CD14-positive monocyte (primary cell): Measurements from ENCODE around the gene RDH14. TPM values are rescaled to one million over a fixed set of nuclear protein-coding genes. Genes with fewer than 3 reads are reported as not detected.

Experiments
- DNase-seq, 3 donors: peaks; one replicate each; pipeline ENCODE4 v3.0.0-alpha.2; 2011 to 2022
- H2AFZ ChIP-seq: 2 replicates; pipeline ENCODE4 v1.6.0; 2012; ENCODE audit warnings: mild to moderate bottlenecking, low read depth, low read length, inconsistent platforms; ENCODE audit not compliant: insufficient read depth, poor library complexity, severe bottlenecking
- H3K27ac ChIP-seq, 2 donors: 1 replicate in 1 of 2; 2 replicates in 1 of 2; pipeline ENCODE4 v1.5.1; 2012 to 2013; ENCODE audit warnings: low read length in 2 of 2, control low read depth in 1 of 2, inconsistent platforms in 1 of 2, low read depth in 1 of 2, mild to moderate bottlenecking in 1 of 2
- H3K27me3 ChIP-seq, 2 donors: one replicate each; pipeline versions ENCODE4 v1.6.0 to v1.6.1; 2011 to 2013; ENCODE audit warnings: low read length in 2 of 2; ENCODE audit not compliant: control insufficient read depth in 2 of 2, insufficient read depth in 2 of 2
- H3K36me3 ChIP-seq, 2 donors: replicated peaks in 1 of 2; 1 replicate in 1 of 2; 2 replicates in 1 of 2; pipeline versions ENCODE4 v1.5.1 to v1.6.1; 2012 to 2013; ENCODE audit warnings: low read length in 2 of 2, control low read depth in 1 of 2, inconsistent platforms in 1 of 2, mild to moderate bottlenecking in 1 of 2; ENCODE audit not compliant: insufficient read depth in 2 of 2, control insufficient read depth in 1 of 2
- H3K4me1 ChIP-seq, 2 donors: 1 replicate in 1 of 2; 2 replicates in 1 of 2; pipeline versions ENCODE4 v1.5.1 to v1.6.1; 2012 to 2013; ENCODE audit warnings: low read length in 2 of 2, control low read depth in 1 of 2, inconsistent platforms in 1 of 2, mild to moderate bottlenecking in 1 of 2, moderate library complexity in 1 of 2; ENCODE audit not compliant: insufficient read depth in 2 of 2, control insufficient read depth in 1 of 2
- H3K4me2 ChIP-seq: replicated peaks from 2 replicates; pipeline ENCODE3; 2012; ENCODE audit warnings: low read length, moderate library complexity, mild to moderate bottlenecking; ENCODE audit not compliant: poor library complexity, severe bottlenecking; ENCODE audit errors: extremely low read depth
- H3K4me3 ChIP-seq, 3 experiments: fragments of 200-600 bp in 1 of 3; sonication (generic) in 1 of 3; replicated peaks in 1 of 3; 1 replicate in 2 of 3; 2 replicates in 1 of 3; pipeline ENCODE4 v1.5.1; 2011 to 2013; ENCODE audit warnings: low read length in 3 of 3, mild to moderate bottlenecking in 3 of 3, control low read depth in 2 of 3, low read depth in 2 of 3, inconsistent platforms in 1 of 3, moderate library complexity in 1 of 3
- H3K79me2 ChIP-seq: 2 replicates; pipeline ENCODE4 v1.6.0; 2012; ENCODE audit warnings: mild to moderate bottlenecking, control low read depth, inconsistent platforms, low read length, moderate library complexity; ENCODE audit not compliant: insufficient read depth
- H3K9ac ChIP-seq: 2 replicates; pipeline ENCODE4 v1.6.0; 2017; ENCODE audit warnings: low read length, mild to moderate bottlenecking; ENCODE audit not compliant: insufficient read depth, poor library complexity, severe bottlenecking
- H3K9me3 ChIP-seq, 2 donors: replicated peaks in 1 of 2; 1 replicate in 1 of 2; 2 replicates in 1 of 2; pipeline versions ENCODE4 v1.5.1 to v1.6.1; 2012 to 2013; ENCODE audit warnings: low read length in 2 of 2, control low read depth in 1 of 2; ENCODE audit not compliant: control insufficient read depth in 1 of 2, insufficient read depth in 1 of 2
- H4K20me1 ChIP-seq: 2 replicates; pipeline ENCODE4 v1.6.0; 2012; ENCODE audit warnings: mild to moderate bottlenecking, low read length, control low read depth, moderate library complexity; ENCODE audit not compliant: insufficient read depth
- H3K27ac Mint-ChIP-seq, 7 donors: one replicate each; pipeline ENCODE4 v1.8.0; 2020; ENCODE audit warnings: mild to moderate bottlenecking in 7 of 7, mixed read lengths in 7 of 7, moderate library complexity in 6 of 7, inconsistent platforms in 2 of 7
- H3K27me3 Mint-ChIP-seq, 3 donors: one replicate each; pipeline ENCODE4 v1.8.0; 2021 to 2022; ENCODE audit warnings: low read depth in 3 of 3, mild to moderate bottlenecking in 3 of 3, mixed read lengths in 3 of 3, moderate library complexity in 3 of 3, inconsistent platforms in 1 of 3
- H3K36me3 Mint-ChIP-seq, 2 donors: one replicate each; pipeline ENCODE4 v1.8.0; 2020; ENCODE audit warnings: mixed read lengths in 2 of 2, inconsistent platforms in 1 of 2, mild to moderate bottlenecking in 1 of 2
- H3K4me1 Mint-ChIP-seq: one replicate; pipeline ENCODE4 v1.8.0; 2020; ENCODE audit warnings: mild to moderate bottlenecking, mixed read lengths
- H3K4me3 Mint-ChIP-seq, 2 donors: one replicate each; pipeline ENCODE4 v1.8.0; 2020; ENCODE audit warnings: mild to moderate bottlenecking in 2 of 2, mixed read lengths in 2 of 2, moderate library complexity in 1 of 2
- H3K9me3 Mint-ChIP-seq, 7 donors: one replicate each; pipeline ENCODE4 v1.8.0; 2020 to 2022; ENCODE audit warnings: mixed read lengths in 7 of 7, mild to moderate bottlenecking in 6 of 7, moderate library complexity in 6 of 7, inconsistent platforms in 2 of 7
- CTCF ChIP-seq: fragments of 200-600 bp; IDR thresholded peaks from one replicate; pipeline ENCODE4 v1.8.0; 2022; ENCODE audit warnings: antibody characterized with exemption, mild to moderate bottlenecking
- WGBS: methylation state at CpG from one replicate; pipeline ENCODE4 v1.1.5; 2013; ENCODE audit warnings: missing lambda C conversion rate; ENCODE audit not compliant: insufficient coverage; 5-methylcytosine and 5-hydroxymethylcytosine counted together
- intact Hi-C, 2 donors: fragments of 100-400 bp; cut with micrococcal nuclease; formaldehyde crosslinking; loops; one replicate each; pipeline versions ENCODE4 v1.15.0 to v1.15.1; 2023
- polyA plus RNA-seq, 3 donors: library from polyadenylated mRNA; depleted of rRNA in 1 of 3; unstranded in 2 of 3; stranded (reverse) in 1 of 3; fragments of 300-500 nt in 2 of 3; fragments of >200 nt in 1 of 3; fragmentation: Illumina TruSeq in 2 of 3; gene quantifications; 1 replicate in 2 of 3; 2 replicates in 1 of 3; pipeline ENCODE4 v1.2.3, GENCODE V29; 2012 to 2021

The RDH14 gene
- polyA plus RNA-seq, 3 donors: 5.5 to 16.3 (median 14.3) TPM

GRCh38 chr2:18598848-18599484, 38.5 kb upstream of the RDH14 start:
- Histone ChIP-seq H4K20me1 (no peaks in the 10 kb centered on the region), H2AFZ (no peak overlapping the region), H3K79me2 (no peaks in the 10 kb centered on the region), H3K9me3 (peaks cover 0 to 4% of the 10 kb centered on the region in 2 donors), H3K9ac (no peak overlapping the region), H3K36me3 (no peaks in the 10 kb centered on the region), H3K4me1 (no peaks in the 10 kb centered on the region), H3K4me2 (no peak overlapping the region), H3K27ac (no peak overlapping the region), H3K4me3 (no peak overlapping the region), H3K27me3 (no peaks in the 10 kb centered on the region)
- no peak overlapping the region for H3K27ac Mint-ChIP-seq
- intact Hi-C loops: no loop called here
- DNase-seq: no peak
- WGBS: 88% methylated on average over 4 of the region's 6 CpGs
- H3K27me3 Mint-ChIP-seq: no peaks in the 10 kb centered on the region
- no peak for TF ChIP-seq CTCF
- H3K4me3 Mint-ChIP-seq: no peak overlapping the region
- H3K36me3 Mint-ChIP-seq: no peaks in the 10 kb centered on the region
- peaks cover under 1 to 6% (median 4%) of the 10 kb centered on the region in 7 donors for H3K9me3 Mint-ChIP-seq
- no peaks in the 10 kb centered on the region for H3K4me1 Mint-ChIP-seq

GRCh38 chr2:18597618-18598017, 37.2 kb upstream of the RDH14 start:
- Histone ChIP-seq H4K20me1 (no peaks in the 10 kb centered on the region), H3K4me2 (no peak overlapping the region), H3K4me1 (no peaks in the 10 kb centered on the region), H3K36me3 (no peaks in the 10 kb centered on the region), H3K4me3 (no peak overlapping the region), H3K9me3 (peaks cover 0 to 4% of the 10 kb centered on the region in 2 donors), H3K9ac (no peak overlapping the region), H3K27ac (no peak overlapping the region), H3K27me3 (no peaks in the 10 kb centered on the region), H2AFZ (no peak overlapping the region), H3K79me2 (no peaks in the 10 kb centered on the region)
- DNase-seq: no peak
- Mint-ChIP-seq H3K27ac (no peak overlapping the region), H3K9me3 (peaks cover 0 to 6% (median 5%) of the 10 kb centered on the region in 7 donors), H3K4me3 (no peak overlapping the region), H3K36me3 (no peaks in the 10 kb centered on the region), H3K4me1 (no peaks in the 10 kb centered on the region), H3K27me3 (peaks cover 0 to under 1% (median 0%) of the 10 kb centered on the region in 3 donors)
- WGBS: no CpG with 5 or more reads among the region's 5 CpGs
- intact Hi-C loops: no loop called here
- TF ChIP-seq CTCF: no peak
